Testis (tissue), 3 donors: Measurements from ENCODE around the gene LGALS4. TPM values are rescaled to one million over a fixed set of nuclear protein-coding genes. Genes with fewer than 3 reads are reported as not detected.

Experiments
- DNase-seq: peaks from one replicate; pipeline ENCODE4 v3.0.0-alpha.2; 2019
- H3K27ac ChIP-seq, 2 donors: fragments of 200-600 bp; sonication (generic); one replicate each; pipeline ENCODE4 v1.5.1; 2019
- H3K27me3 ChIP-seq: fragments of 200-600 bp; sonication (generic); one replicate; pipeline ENCODE4 v1.5.1; 2019
- H3K36me3 ChIP-seq: fragments of 200-600 bp; sonication (generic); one replicate; pipeline ENCODE4 v1.5.1; 2017; ENCODE audit warnings: low read depth; ENCODE audit errors: missing control alignments
- H3K4me1 ChIP-seq: fragments of 200-600 bp; sonication (generic); one replicate; pipeline ENCODE4 v1.5.1; 2019
- H3K4me3 ChIP-seq, 2 donors: fragments of 200-600 bp; sonication (generic); one replicate each; pipeline ENCODE4 v1.5.1; 2017 to 2019
- H3K9me3 ChIP-seq: fragments of 200-600 bp; sonication (generic); one replicate; pipeline ENCODE4 v1.5.1; 2017
- POLR2A ChIP-seq: fragments of 450-650 bp; IDR thresholded peaks from one replicate; pipeline ENCODE4 v1.6.1; 2017; ENCODE audit warnings: antibody characterized with exemption, mild to moderate bottlenecking, moderate library complexity
- WGBS, 2 donors: methylation state at CpG; one replicate each; pipeline ENCODE4 v1.1.5; 2018; 5-methylcytosine and 5-hydroxymethylcytosine counted together
- intact Hi-C: fragments of 100-400 bp; cut with DNase I; formaldehyde crosslinking; loops from one replicate; pipeline ENCODE4 v1.15.1; 2023; ENCODE audit warnings: low total_unique reads
- polyA plus RNA-seq: library from polyadenylated mRNA; stranded (reverse); fragments of 350-450 nt; fragmentation: Illumina TruSeq; extraction: RNeasy Lipid Tissue Mini Kit (QIAGEN cat#74804); gene quantifications from one replicate; pipeline ENCODE4 v1.2.3, GENCODE V29; 2014; ENCODE audit warnings: low read depth, low replicate concordance; ENCODE audit not compliant: insufficient read depth
- total RNA-seq, 2 donors: library from RNA; depleted of rRNA; stranded (reverse); fragments of >200 nt; gene quantifications; one replicate each; pipeline ENCODE4 v1.2.3, GENCODE V29; 2016
- TF ChIP-seq, protein P1 (sequence below), 3 experiments: fragments of 450-650 bp in 2 of 3; fragments of 200-600 bp in 1 of 3; sonication (generic) in 1 of 3; IDR thresholded peaks; one replicate each; pipeline ENCODE4 v1.5.1; 2016 to 2019; ENCODE audit warnings: antibody characterized with exemption in 3 of 3, mild to moderate bottlenecking in 2 of 3, moderate library complexity in 1 of 3

LGALS4 gene
- total and polyA plus RNA-seq, 3 donors from 2014 or later, result 1.6 to 1.9 (median 1.6) TPM

GRCh38 chr19:38850436-38850975 is 37.8 kb upstream of the LGALS4 start:
- intact Hi-C loops, result no loop called here
- Histone ChIP-seq H3K27me3 (no peaks in the 10 kb centered on the region), H3K36me3 (peaks cover 2% of the 10 kb centered on the region), H3K9me3 (no peaks in the 10 kb centered on the region), H3K4me3 (peak overlapping the region; percentile 88), H3K4me1 (peaks cover 32% of the 10 kb centered on the region), H3K27ac (peak overlapping the region; percentile 92 to 100)
- no peak for DNase-seq
- TF ChIP-seq, protein P1, sequence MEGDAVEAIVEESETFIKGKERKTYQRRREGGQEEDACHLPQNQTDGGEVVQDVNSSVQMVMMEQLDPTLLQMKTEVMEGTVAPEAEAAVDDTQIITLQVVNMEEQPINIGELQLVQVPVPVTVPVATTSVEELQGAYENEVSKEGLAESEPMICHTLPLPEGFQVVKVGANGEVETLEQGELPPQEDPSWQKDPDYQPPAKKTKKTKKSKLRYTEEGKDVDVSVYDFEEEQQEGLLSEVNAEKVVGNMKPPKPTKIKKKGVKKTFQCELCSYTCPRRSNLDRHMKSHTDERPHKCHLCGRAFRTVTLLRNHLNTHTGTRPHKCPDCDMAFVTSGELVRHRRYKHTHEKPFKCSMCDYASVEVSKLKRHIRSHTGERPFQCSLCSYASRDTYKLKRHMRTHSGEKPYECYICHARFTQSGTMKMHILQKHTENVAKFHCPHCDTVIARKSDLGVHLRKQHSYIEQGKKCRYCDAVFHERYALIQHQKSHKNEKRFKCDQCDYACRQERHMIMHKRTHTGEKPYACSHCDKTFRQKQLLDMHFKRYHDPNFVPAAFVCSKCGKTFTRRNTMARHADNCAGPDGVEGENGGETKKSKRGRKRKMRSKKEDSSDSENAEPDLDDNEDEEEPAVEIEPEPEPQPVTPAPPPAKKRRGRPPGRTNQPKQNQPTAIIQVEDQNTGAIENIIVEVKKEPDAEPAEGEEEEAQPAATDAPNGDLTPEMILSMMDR (IDR thresholded peaks at IDR 0.05), result peak in 1 of 3 experiments; percentile 23
- TF ChIP-seq POLR2A, result peak; percentile 95
- 0 to 1% methylated on average over 13 to 26 of the region's 26 CpGs for WGBS, 2 donors

DNA sequence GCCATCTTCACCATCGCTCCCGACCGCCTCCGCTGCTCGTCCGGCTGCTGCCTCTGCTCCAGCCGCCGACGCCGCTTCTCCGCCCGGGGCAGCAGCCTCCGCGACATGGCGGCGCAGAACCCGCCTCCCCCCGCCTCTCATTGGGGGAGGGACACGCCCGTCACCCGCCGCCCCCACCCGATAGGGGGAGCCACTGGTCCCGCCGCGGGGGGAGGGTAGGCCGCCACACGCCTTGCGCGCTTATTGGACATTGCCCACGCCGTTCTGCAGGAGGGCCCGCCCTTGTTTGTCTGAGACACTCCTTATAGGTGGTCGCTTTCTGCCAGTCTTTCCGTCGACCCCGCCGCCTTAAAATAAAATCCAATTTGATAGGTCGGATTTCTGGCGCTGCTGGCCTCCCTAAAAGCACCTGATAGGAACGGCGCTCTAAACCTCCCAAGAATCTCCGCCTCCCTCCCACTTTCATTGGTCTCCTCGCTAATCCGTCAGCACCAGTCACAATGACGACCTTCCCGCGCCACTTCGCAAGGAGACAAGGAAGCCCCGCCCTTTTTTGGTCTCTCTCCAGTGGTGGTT is 37.2 kb upstream of the LGALS4 start, which contains the start of gene HNRNPL:
HNRNPL (minus strand) TSS at position 127 of the 576 bp plus-strand sequence; CDS start at position 107, 20 bp downstream.
- peaks cover 32% of the 10 kb centered on the region for H3K4me1 ChIP-seq
- DNase-seq, result peak; percentile 100
- intact Hi-C loops, result no loop called here
- TF ChIP-seq, protein P1 (IDR thresholded peaks at IDR 0.05), result peak; percentile 47 to 67 (median 52)
- peak; percentile 92 for TF ChIP-seq POLR2A
- peak within 1 kb of the TSS; percentile 97 to 100 for H3K27ac ChIP-seq
- WGBS, 2 donors, result 0 to 1% methylated on average over 12 to 35 of the region's 50 CpGs
- H3K4me3 ChIP-seq, result peak within 1 kb of the TSS; percentile 88 to 100
- peaks cover 4% of the 10 kb centered on the region for H3K36me3 ChIP-seq
- H3K27me3 ChIP-seq, result no peaks in the 10 kb centered on the region
- no peaks in the 10 kb centered on the region for H3K9me3 ChIP-seq

DNA sequence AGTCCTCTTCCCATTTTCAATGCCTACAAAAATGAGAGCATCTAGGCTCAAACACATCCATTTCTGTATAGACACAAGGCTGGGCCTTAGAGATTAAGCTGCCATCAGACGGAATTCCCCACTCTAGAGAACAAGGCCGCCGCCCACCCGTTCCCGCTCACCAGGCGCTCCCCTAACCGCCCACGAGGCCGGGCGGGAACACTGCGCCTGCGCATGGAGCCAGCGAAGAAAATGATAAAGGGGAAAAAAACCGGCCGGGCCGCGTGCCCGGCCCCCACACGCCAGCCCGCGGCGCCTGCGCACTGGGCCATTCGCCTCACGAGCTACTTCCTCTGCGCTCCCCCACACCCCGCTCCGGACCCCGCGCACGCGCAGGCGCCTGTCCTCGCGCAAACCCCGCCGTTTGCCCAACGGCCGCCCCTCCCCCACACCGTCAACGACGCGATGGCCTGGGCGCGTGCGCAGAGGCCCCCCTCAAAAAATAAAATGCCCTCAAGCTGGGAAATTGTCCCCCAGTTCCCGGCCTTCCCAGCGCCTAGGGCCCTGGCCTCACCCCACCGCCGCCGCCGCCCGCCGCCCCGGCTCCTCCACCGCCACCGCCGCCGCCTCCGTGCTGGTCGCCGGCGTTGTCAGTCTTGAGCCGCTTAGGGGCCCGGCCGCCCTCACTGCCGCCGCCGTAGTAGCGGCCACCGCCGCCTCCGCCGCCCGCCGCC is 36.6 kb upstream of the LGALS4 start:
- intact Hi-C loops, result no loop called here
- DNase-seq, result peak; percentile 94
- peak overlapping the region; percentile 97 to 100 for H3K27ac ChIP-seq
- peaks cover 32% of the 10 kb centered on the region for H3K4me1 ChIP-seq
- H3K36me3 ChIP-seq, result peaks cover 4% of the 10 kb centered on the region
- H3K4me3 ChIP-seq, result peak overlapping the region; percentile 88 to 100
- no peaks in the 10 kb centered on the region for H3K27me3 ChIP-seq
- TF ChIP-seq, protein P1 (IDR thresholded peaks at IDR 0.05), result peak in 1 of 3 experiments; percentile 8
- TF ChIP-seq POLR2A, result no peak
- no peaks in the 10 kb centered on the region for H3K9me3 ChIP-seq
- WGBS, 2 donors, result 0% methylated on average over 9 to 65 of the region's 76 CpGs

DNA sequence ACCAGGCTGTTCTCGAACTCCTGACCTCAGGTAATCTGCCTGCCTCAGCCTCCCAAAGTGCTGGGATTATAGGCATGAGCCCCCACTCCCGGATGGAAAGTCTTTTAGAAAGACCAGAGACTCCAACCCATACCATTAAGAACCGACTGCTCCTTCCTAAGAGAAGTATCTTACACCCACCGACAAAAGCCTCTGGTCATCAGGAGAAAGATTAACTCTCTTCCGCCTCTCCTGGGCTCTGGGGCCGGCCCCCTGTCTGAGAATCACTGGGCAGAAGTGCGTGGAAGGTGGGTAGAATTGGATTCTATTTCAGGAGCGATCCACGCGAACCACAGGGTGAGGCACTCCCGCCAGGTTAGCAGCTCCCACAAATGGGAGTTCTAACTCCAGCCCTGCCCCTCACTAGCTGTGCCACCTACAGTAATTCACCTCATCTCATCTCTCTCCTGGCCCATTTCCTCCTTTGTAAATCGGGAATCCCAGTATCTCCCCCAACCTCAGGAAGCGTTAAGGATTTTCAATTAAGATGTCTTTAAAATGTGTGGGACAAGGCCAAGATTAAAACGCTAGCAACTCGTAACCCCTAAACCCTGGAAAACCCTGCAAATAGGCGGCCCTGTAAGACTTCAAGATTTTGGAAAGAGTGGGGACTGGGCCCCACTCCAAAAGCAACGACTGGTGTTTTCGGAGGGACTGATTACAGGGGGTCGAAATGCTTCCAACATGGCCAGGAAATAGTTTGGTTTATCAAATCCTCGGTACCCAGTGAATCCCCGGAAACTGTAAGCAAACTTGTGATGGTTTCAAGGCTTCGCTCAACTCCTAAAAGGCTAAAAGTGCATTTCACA is 35.8 kb upstream of the LGALS4 start:
- intact Hi-C loops, result no loop called here
- H3K27me3 ChIP-seq, result no peaks in the 10 kb centered on the region
- TF ChIP-seq, protein P1 (IDR thresholded peaks at IDR 0.05), result no peak
- TF ChIP-seq POLR2A, result no peak
- peaks cover 4% of the 10 kb centered on the region for H3K36me3 ChIP-seq
- peaks cover 32% of the 10 kb centered on the region for H3K4me1 ChIP-seq
- no peaks in the 10 kb centered on the region for H3K9me3 ChIP-seq
- no peak for DNase-seq
- H3K4me3 ChIP-seq, result peak overlapping the region; percentile 88 to 100
- 10 to 12% methylated on average over 22 of the region's 22 CpGs for WGBS, 2 donors
- peak overlapping the region; percentile 97 to 100 for H3K27ac ChIP-seq
